ENCODE data around the gene DNAJA3. TPM values are rescaled to one million over a fixed set of nuclear protein-coding genes. Genes with fewer than 3 reads are reported as not detected.
A peak's percentile ranks its signal among the peaks of the same experiment; 100 is the strongest.

The DNAJA3 gene
- total RNA-seq, 6 experiments from 2014 or later: 40.8 to 54.4 (median 45.1) TPM

- Mint-ChIP-seq H3K27me3 (ENCODE audit: insufficient read depth) (peaks cover 6% of the 10 kb centered on the region), H3K36me3 (ENCODE audit: low read depth) (no peaks in the 10 kb centered on the region; the same call in 1 of the 2 replicates), H3K4me1 (ENCODE audit: low read depth) (peaks cover 53% of the 10 kb centered on the region), H3K9me3 (no peaks in the 10 kb centered on the region), H3K27ac (peak overlapping the region; percentile 98), H3K4me3 (peak overlapping the region; percentile 60)
- no peak for DNase-seq
- no peak for TF ChIP-seq CTCF (IDR thresholded peaks at IDR 0.05)
Measured at GRCh38 chr16:4378161-4378666, 47.5 kb upstream of the DNAJA3 start.

GRCh38 chr16:4378999-4379690 lies 46.5 kb upstream of the DNAJA3 start:
- Mint-ChIP-seq H3K9me3 (no peaks in the 10 kb centered on the region), H3K27me3 (ENCODE audit: insufficient read depth) (peaks cover 9% of the 10 kb centered on the region), H3K27ac (peak overlapping the region; percentile 98; the same call in 1 of the 2 replicates), H3K4me3 (no peak overlapping the region), H3K36me3 (ENCODE audit: low read depth) (no peaks in the 10 kb centered on the region; the same call in 1 of the 2 replicates), H3K4me1 (ENCODE audit: low read depth) (peaks cover 60% of the 10 kb centered on the region)
- no peak for DNase-seq
- no peak for TF ChIP-seq CTCF (IDR thresholded peaks at IDR 0.05)

- H3K27me3 Mint-ChIP-seq (ENCODE audit: insufficient read depth): peaks cover 19% of the 10 kb centered on the region
- H3K4me1 Mint-ChIP-seq (ENCODE audit: low read depth): peaks cover 63% of the 10 kb centered on the region
- H3K36me3 Mint-ChIP-seq (ENCODE audit: low read depth): no peaks in the 10 kb centered on the region; the same call in 1 of the 2 replicates
- no peak for DNase-seq
- H3K9me3 Mint-ChIP-seq: no peaks in the 10 kb centered on the region
- peak overlapping the region; percentile 33; the same call in 1 of the 2 replicates for H3K27ac Mint-ChIP-seq
- no peak for TF ChIP-seq CTCF (IDR thresholded peaks at IDR 0.05)
- H3K4me3 Mint-ChIP-seq: no peak overlapping the region
Measured at GRCh38 chr16:4380119-4381063, 45.3 kb upstream of the DNAJA3 start.

- Mint-ChIP-seq H3K36me3 (ENCODE audit: low read depth) (no peaks in the 10 kb centered on the region; the same call in 1 of the 2 replicates), H3K27ac (no peak overlapping the region), H3K9me3 (no peaks in the 10 kb centered on the region), H3K27me3 (ENCODE audit: insufficient read depth) (peaks cover 28% of the 10 kb centered on the region), H3K4me1 (ENCODE audit: low read depth) (peaks cover 63% of the 10 kb centered on the region), H3K4me3 (no peak overlapping the region)
- no peak for TF ChIP-seq CTCF (IDR thresholded peaks at IDR 0.05)
- no peak for DNase-seq
Measured at GRCh38 chr16:4381072-4381934, 44.4 kb upstream of the DNAJA3 start.
